GM19324 (cell line): Measurements from ENCODE around the gene MRPL37.

Experiments
- ATAC-seq: cut with Tn5 transposase; IDR thresholded peaks from one replicate; pipeline ENCODE4 v1.9.1; 2021; ENCODE audit warnings: mild to moderate bottlenecking, moderate library complexity; ENCODE audit not compliant: unreplicated experiment, low FRiP score

MRPL37 gene

DNA sequence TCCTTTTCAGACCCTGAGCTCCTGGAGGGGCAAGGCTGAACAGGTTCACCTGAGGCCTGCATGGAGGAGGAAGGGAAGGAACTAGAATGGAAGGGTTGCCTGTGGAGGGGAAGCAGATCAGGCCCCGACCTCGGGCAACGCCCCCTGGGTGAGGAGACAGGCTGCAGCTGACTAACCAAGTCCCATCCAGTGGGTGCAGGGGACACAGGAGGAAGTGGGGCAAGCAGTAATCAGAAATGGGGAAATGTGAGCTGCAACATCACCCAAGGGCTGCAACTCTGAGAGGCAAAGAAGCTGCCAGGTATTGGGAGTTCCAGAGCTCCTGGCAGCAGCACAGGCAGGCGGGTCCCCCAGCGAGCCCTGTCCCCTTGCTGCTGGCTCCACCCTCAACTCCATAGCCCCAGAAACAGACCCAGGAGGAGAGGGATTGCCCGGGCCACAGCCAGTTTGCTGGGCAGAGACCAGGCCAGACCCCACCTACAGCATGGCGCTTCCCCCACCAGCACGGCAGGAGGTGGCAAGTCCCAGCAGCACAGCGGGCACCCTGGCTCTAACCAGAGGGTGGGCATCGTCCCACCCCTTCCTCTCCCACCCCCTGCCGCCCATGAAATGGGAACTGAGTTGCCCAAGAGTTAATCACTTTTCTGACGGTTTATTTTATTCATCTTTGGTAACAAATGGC lies 38.5 kb downstream of the MRPL37 start:
- ATAC-seq: no peak

DNA sequence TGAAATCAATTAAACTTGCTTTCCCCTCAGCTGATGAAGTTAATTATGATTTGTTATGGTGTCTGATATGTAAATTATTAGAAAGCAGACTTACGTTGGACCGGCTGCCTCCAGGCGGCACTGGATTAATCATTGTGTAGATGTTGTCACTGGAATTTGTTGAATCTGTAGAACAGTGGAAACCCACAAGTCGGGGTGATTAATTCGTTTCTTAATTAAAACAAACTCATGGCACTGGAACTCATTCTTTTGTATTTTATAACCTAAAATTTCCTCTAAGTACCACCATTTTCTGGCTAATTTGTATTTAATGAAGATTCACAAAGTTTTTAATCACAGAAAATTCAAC lies 39.0 kb downstream of the MRPL37 start:
- ATAC-seq: no peak

DNA sequence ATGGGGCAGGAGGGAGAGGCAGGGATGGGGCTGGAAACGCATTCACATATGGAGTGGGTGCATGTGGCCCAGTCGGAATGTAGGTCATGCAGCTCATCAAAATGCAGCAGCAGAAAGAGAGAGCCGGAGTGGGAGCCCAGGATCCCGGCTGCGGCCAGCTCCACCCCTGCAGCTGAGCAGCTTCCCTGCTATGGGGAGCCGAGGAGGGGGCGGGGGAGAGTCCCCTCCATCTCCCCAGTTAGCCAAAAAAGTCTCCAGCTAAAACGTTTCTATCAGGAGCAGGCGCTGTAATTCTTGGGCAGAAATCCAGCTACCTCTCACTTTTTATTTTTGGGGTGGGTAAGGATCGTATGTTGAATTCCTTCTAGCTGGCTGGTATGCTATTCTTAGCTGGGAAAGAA lies 39.7 kb downstream of the MRPL37 start:
- no peak for ATAC-seq

DNA sequence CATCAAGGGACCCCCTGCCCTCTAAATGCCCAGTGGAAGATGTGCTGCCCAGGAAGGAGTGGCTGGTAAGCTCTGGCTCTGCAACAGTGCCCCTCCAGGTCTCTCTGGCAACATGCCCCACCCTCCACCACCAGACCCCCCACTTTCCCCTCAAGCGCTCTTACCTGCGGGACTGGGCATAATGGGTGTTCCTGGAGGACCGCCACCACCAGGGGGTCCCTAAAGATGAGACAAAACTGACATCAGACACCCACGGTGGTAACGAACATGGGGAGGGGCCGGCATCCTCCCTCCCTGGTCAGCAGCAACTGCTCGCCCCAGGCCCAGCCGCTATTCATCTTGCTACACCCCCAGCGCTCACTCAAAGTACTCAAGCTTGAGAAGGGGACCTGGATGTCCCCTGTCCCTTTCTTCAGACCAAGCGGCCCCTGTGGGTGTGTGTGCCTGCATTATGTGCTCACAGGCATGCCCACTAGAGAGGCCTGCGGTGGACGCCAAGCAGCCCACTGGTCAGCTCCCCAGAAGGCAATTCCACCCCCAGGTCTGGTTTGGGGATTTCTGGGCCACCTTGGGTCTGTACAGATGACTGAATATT lies 40.9 kb downstream of the MRPL37 start:
- ATAC-seq: no peak

DNA sequence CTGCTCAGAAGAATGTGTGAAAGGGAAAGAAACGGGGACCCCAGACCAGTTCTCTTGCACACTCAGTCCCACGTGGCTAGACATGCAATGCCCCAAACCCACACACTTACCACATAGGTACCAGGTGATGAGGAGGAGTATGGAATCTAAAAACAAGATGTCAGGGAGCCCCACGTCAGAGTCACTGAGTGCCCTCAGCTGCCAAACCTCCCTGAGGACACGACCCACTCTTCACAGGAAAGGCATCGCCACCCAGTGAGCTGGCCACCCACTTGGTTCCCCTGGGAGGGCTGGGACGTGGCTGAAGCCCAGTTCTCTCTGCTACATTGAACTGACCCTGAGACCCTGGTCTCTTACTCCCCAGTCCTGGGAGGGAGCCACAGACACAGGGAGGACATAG lies 41.4 kb downstream of the MRPL37 start:
- no peak for ATAC-seq

DNA sequence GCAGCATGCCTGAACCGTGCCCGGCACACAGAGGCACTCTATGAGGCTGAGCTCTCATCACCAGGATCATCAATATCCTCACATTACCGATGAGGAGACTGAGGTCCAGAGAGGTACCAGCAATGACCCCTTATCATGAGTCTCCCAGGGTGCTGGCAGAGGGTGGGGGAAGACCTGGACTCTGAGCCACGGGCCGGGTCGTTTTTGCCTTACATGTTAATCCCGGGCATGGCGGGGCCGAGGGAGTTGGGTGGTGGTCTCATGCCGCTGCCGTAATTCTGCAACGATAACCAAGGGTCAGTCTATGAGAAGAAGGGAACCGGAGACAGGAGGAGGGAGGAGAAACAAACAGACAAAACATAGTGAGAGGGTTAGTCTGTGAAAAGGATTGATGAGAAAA lies 43.1 kb downstream of the MRPL37 start:
- ATAC-seq: no peak

DNA sequence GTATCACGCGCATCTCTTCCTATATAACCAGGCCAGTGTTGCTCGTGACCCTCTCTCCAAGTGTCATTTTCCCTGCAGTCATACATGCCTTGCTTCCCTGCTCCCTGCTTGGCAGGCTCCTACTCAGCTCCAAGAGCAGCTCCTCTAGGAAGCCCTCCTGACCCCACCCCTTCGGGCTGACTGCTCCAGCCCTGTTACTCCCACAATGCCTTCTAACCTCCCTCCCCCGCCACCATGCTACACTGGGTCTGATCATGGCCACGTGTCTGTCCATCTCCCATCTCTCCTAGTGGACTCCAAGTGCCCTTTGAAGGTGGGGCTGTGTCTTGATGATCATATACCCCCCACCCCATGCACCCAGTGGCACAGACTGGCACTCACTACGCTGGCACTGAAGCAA lies 44.7 kb downstream of the MRPL37 start:
- no peak for ATAC-seq

DNA sequence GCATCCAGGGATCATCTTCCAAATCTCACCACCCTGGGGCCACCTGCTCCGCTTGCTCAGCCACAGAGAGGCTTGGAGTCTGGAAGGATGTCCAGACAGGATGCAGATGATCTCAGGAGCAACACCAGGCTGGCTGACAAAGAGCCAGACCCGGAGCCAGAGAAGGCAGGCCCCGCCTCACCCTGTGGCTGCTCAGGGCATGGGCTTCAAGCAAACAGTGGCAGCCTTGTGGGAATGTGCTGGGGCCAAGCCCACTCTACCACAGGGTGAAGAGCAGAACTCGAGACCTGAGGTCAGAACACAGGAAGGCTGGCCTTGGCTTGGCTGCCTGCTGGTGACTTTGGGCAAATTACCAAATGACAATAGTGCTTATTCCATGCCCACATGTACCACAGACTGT lies 45.5 kb downstream of the MRPL37 start:
- no peak for ATAC-seq

DNA sequence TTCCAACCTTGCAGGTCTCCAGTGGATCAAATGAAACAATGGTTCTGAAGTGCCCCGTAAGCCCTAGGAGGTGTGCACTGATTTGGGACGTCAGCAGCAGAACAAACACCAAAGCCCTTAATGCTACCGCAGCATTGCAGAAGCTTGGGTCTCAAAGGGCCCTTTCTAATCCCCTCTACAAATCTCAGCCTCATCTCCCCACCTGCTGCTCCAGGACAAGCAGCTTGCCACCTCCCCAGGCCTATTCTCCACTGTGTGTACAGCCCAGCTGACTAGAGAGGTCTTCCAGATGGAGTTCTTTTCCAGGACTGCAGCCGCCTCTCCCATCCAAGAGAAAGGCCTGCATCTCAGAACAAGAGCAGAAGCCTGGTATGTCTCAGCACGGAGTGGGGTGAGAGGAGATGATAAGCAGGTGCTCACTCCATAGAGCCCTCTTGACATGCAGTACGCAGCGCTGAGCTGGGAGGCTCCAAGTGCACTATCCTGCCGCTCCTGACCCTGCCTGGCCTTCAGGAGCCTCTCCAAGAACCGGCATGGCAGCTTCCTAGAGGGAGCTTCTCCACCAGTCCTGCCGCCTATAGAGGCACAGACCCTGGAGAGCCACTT lies 46.3 kb downstream of the MRPL37 start:
- no peak for ATAC-seq

DNA sequence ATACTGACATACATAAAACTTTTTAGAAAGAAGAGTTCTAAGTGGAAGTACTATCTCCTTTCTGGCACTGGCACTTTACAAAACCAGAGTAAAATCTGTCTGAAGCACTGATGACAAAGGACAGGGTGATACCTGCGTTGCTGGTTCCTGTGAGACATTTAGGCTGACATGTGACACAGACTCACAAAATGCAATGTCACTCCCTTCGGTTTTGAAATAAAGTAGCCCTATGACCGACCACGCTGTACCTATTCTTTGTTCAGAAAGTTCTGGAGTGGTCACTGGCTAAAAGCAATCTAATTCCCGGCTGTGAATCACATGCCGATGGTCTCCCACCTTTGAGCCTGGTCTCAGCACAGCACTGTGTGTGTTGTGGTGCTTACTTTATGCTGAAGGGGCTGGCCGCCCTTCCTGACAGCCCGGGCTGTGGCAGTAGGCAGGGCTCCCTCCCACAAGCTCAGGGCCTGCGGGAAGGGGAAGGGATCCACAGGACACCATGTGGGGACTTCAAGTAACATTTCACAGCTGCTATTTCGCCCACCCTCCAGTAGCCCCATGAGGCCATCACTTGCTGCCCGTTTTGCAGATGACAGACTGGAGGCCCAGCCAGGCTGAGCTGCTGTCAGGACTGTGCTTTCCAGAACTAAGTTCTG lies 48.0 kb downstream of the MRPL37 start:
- ATAC-seq: no peak

DNA sequence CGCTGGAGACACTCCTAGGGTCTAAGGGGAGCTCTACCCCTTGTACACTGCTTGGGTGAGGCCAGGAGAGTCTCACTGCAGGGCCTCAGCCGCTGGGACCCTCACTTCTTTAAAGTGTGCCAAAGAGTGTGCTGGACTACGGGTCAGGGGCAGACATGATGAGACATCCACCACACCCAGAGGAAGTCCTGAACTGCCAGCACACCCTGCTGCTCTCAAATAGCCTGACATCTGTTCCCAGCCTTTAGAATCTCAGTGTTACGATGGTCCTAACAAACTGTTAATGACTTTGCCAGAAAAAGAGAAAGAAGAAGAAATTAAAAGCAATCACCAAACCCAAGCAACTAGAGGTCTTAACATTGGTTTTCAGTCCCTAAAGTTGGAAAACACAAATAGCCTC lies 49.0 kb downstream of the MRPL37 start:
- ATAC-seq: no peak

DNA sequence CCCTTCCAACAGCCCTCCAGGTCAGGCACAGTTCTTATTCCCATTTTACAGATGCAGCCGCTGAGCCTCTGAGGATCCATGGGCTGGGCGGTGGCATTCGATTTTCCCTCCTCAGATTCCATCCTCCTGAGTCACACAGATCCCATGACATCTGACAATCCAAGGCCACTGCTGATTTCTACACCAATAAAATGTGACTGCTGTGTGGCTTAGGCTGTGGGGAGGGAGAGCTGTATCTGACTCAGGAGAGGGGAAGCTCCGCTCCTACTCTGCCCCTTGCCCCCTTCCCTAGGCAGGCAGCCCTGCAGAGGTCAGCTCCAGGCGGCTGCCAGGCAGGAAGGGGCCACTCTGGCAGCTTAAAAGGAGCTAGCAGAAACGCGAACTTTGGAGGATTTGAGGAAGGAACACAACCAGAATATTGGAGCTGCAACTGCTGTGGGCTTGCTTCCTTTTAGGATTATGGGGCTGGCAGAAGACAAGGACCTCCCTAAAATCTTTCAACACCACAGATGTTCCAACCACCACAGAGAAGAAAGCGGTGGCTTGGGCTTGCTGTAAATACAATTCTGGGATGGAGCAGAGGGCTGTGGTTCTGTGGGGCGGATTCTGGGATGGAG lies 50.0 kb downstream of the MRPL37 start:
- ATAC-seq: no peak

DNA sequence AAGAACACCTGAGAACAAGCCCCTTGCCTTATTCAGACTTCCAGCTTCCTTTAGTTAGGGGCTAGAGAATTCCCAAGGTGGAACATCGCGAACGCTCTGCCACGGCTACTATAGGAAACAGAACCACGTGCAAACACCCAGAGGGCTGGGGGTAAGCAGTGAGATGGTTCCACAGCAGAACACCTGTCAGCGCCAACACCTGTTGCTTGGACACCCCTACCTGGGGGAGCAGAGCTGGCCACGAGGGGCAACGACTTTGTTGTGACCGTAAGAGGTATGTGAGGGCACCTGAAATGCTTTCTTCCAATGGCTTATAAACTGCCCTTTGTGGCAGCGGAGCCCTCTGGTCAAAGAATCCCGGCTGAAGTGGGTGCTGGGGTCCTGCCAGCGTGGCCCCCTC lies 50.7 kb downstream of the MRPL37 start:
- no peak for ATAC-seq

DNA sequence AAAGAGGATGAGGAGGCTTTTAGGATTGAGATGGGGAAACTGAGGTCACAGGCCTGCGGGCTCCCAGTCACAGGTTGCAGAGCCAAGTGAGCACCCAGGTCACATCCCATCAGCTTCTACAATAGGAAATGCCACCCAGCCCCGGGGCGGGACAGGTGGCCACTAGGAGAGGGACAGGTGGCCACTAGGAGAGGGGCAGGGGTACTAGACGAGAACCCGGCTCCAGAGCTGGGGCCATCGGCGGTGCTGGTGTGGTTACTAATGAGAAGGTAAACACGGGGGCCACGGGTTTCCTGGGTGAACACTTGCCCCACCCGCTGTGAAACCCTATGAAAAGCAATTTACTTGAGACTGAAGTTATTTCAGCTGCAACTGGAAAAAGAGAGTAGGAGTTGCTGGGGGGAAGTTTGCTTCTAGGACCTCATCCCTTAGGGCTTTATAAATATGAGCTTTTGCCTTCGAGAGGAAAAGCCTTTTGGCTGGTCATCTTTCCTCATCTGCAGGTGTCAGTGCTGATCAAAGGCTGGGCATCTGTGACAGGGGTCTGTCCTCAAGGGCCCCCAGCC lies 52.5 kb downstream of the MRPL37 start:
- ATAC-seq: no peak

DNA sequence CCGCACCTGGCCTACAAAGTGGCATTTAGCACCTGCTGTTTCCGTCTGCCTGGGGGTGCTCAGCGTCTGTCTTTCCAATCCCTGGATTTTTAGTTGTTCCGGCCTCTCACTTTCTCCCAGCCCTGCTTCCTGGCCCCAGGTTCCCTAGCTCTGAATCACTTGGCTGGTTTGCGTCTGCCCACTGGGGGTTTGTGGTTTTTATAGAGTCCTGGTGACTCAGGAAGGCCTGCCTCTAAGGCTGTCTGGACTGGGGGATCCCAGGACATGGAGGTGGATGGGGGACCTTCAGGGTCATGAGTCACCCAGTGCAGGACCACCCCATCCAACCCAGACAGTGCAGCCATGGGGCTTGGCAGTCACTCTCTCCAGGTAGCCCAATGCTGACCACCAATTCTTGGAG lies 53.5 kb downstream of the MRPL37 start:
- ATAC-seq: no peak

DNA sequence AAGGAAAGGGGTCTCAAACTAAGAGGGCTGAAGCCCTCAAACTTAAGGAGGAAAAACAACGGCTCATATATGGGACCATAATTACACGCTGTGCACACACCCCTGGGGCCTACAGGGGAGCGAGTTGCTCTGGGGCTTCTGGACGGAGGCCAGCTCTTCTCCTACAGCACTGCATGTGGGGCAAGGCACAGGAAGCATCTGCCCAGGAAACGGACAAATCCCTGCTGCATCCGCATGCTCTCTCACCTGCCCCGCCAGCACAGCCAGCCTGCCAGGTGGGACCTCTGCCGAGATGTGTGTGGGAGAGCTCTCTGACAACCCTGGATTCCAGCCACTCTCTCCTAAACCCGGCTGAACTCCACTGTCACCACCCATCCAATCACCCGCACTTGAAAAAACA lies 54.1 kb downstream of the MRPL37 start:
- no peak for ATAC-seq

DNA sequence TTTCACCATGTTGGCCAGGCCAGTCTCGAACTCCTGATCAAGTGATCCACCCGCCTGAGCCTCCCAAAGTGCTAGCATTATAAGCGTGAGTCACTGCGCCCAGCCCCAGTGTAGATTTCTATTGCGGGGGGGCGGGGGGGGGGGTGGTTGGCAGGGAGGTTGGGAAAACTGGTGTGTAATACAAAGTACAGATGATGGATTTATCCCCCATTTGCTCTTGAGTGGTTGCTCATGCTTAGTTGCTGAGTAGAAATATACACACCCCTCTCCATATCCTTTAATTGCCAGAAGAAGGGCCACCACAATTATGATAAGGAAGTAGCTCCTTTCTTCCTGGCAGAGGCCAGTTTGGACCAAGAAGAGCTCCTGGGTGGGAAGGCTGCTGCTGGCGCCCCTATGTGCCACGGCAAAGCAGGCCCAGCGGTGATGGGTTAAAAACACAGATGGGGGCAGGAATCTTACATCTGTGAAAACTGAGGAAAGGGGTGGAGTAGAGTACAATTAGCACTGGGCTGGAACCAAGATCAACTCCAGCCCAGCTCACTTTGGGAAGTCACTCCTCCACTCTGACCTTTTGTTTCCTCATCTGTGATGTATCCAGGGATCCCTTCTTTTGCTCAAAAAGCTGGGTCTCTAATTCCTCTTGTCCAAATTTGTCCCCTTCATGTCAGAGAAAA lies 55.2 kb downstream of the MRPL37 start:
- ATAC-seq: no peak

DNA sequence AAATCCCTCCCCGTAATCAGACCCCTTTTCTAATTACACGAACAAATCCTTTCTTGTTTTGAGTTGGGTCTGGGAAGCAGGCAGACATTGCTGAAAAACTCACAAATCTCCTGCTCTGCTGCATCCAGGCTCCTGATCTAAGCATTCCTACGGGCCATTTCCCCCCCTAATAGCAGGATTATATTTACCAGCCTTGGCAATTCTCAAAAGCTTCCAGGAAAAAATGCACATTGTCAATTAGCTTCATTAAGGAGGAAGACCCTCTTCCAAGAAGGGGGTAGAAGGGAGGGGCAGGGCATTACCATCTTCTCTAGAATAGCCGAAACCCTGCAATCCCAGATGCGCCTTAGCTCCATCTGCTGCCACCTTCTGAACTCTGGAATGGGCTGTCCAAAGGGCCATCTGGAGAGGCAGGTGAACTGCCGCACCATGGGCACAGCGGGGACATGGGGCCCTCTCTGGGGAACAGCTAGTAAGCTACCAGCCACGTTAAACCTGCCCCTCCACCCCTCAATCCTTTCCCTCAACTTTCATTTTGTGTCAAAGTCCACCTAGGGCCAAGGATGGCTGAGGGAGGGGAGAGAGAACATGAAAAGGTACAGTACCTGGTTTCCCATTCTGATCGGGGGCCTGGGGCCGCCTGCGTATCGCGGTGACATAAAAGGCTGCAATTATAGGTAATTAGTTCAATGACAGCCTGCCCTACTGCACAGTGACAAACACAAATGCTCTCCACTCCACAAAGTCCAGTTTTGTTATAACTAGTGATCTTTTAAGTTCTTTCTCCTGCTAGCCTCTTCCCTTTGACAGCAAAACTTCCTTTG lies 56.8 kb downstream of the MRPL37 start:
- ATAC-seq: no peak

DNA sequence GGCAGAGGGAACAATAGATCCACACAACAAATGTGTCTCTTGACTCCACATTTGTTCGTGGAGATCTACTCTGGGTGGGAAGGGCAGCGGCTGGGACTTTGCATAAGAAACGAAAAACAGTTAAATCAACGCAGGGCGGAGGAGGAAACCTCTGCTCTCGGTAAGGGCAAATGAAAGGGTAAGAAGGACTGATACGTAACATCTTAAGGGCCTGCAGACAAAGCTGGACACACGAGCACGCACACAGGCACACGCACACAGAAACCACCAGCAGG lies 57.3 kb downstream of the MRPL37 start:
- no peak for ATAC-seq

DNA sequence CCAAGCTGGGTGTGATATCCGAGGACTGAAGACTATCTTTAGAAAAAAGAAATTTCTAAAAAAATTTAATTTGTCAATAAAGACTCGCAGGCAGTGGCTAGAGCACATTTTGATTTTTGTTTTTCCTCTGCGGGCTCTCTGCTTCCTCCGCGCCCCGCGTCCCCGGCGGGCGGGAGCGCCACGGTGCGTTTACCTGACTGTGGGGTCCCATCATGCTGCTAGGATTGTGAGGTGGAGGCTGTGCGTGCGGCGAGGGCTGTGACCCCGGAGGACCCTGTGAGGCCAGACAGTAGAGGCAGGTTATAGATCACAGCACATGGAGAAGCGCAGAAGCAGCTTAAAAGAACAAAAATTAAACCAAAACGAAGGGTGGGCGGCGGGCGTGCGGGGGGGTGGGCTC lies 57.9 kb downstream of the MRPL37 start:
- no peak for ATAC-seq
